HG02884 (cell line): ENCODE data around the gene EPS8L3.
"Not testable (repeated sequence)": the region's sequence is repeated elsewhere in the genome, so short reads cannot be mapped to it uniquely, and the experiment has no call there.

Source experiments
- ATAC-seq: cut with Tn5 transposase; IDR thresholded peaks from one replicate; pipeline ENCODE4 v1.9.1; 2021; ENCODE audit warnings: mild to moderate bottlenecking, moderate library complexity; ENCODE audit not compliant: unreplicated experiment

EPS8L3 gene

DNA sequence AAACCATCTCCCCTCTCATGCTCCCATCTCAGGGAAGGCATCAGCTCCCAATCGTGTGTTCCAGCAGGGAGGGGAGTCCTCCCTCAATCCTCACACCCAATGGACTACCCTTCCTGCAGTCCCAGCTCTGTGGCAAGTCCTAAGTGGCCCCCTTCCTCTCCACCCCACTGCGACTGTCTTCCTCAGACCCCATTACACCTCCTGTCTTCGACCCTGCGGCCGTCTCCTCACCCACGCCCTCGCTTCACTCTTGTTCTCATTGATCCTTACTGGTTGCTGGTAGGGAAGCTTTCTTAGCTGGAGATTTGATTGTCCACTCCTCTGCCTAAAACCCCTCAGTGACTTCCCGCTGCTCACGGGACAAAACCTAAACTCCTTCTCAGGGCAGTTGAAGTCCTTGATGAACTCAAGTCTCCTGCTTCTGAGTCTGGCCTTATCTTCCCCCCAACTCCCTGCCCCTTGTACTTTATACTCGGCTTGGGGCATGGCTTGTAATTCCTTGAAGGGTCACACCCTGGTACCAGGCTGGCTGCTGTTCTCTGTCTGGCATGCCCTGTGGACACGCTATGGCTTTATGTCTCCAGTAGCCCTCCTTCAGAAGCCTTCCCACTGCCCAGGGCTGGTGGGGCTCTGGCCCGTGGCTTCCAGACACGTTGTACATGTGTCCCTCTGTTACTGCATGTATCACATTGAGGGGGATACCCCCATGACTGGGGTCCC, 2.3 kb upstream of the EPS8L3 start:
- ATAC-seq: no peak

DNA sequence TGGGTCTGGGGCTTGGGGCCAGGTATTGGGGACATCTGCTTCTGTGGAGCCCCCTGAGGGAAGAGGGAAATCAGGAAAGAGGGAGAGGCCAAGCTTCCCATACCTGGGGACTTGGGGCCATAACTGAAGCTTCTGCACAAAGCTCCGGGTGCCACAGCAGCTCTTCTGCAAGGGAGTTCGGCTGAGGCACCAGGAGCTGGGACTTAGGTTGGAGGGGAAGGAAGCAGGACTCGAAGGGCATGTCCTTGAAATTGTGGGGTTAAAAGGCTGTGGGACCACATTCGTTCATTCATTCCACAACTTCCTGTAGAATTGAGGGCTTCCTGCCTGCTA, 1.7 kb upstream of the EPS8L3 start:
- ATAC-seq: no peak

DNA sequence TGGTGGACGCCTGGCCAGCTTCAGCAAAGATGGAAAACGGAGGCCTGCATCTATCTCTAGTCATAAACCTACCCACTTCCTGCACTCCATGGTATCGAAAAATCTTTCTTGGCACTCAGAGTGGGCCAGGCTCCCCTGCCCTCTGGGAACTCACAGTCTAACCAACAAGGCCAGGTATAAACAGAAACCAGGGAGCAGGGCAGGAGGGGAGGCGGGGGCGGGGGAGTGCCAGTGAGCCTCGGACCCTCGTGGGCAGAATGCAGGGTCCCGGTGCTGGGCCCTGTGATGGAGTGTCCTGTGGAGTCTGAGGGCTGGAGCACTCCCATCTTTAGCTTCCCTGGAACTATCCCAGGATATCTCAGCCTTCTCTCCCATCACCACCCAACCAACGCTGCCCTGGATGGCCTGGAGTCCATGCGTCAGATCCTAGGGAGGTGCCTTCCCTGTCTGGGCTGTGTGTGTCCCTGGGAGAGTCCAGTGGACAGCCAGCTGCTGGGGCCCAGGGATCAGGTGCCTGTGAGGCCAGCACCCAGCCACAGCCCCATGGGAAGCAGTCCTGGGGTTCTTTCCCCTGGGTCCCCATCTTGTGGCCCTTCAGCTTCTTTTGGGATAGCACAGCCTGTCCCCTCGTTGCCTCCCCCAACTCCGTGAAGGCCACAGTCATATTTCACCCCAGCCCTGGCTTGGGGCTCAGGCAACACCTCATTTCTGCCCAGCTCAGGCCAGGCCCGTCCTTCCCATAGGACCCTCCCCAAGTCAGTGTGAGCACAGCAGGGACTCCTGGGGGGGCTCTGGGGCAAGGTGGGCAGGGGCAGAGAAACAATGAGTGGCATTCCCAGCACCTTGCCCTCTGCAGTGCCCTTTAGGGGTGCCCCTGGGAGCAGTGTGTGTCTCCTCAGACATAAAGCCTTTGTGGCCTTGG, 1.1 kb upstream of the EPS8L3 start:
- ATAC-seq: no peak

DNA sequence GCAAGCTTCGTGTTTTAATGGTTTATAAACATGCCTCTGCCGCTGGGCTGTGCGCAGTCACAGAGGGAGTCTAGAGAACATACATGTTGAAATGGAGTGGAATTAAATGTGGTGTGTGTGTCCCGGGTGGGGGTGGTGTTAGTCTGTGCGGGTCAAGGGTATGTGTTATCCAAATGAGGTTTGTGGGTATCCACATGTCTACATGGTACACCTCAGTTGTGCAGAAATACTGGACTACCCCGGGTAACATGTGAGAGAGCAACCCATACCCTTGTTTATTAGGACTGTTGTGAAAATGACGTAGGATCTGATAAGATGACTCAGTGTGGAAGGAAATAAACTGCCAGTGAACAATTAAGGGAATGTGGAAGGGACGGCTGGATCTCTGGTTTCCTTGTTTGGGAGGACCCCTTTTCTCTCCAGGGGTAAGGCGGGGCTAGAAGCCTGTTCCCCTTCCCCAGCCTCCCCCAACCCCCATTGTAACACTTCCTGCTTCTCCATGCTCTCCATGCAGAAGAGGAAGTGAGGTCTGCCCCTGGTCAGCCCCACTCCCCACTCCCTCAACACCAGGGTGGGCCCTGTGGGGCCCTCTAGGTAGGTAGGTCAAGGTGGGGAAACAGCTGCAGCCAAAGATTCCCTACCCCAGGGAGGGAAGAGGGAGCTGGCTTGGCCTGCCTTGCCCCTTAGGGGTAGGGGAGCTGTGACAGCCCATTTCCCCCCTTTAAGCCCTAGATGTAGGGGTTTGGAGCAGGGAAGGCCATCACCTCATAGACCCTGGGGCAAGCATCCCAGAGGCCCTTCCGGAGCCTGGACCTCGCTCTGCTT, 690 bp downstream of the EPS8L3 start:
- ATAC-seq: no peak

DNA sequence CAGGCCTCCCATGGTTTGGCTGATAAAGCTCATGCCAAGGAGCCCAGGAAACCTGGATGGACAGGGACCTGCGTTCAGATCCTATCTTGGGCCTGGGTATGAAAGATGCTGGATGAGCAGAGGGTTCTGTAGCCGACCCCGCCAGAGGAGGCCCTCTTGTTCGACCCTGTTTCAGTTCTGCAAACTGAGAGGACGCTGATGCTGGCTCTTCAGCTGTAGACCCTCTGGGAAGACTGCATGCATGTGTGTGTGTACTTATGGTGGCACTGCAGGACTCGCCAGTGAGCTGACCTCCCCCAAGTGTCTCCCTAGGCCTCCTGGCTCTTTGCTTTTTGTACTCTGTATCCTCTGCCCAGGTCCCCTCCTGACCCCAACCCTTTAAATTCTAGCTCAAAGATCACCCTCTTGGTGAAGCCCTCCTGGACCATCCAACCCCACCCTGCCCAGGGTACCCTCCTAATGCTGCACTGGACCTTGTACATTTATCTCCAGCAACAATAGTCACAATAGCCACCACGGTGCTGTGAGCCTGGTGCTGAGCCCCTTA, 1.6 kb downstream of the EPS8L3 start:
- no peak for ATAC-seq

DNA sequence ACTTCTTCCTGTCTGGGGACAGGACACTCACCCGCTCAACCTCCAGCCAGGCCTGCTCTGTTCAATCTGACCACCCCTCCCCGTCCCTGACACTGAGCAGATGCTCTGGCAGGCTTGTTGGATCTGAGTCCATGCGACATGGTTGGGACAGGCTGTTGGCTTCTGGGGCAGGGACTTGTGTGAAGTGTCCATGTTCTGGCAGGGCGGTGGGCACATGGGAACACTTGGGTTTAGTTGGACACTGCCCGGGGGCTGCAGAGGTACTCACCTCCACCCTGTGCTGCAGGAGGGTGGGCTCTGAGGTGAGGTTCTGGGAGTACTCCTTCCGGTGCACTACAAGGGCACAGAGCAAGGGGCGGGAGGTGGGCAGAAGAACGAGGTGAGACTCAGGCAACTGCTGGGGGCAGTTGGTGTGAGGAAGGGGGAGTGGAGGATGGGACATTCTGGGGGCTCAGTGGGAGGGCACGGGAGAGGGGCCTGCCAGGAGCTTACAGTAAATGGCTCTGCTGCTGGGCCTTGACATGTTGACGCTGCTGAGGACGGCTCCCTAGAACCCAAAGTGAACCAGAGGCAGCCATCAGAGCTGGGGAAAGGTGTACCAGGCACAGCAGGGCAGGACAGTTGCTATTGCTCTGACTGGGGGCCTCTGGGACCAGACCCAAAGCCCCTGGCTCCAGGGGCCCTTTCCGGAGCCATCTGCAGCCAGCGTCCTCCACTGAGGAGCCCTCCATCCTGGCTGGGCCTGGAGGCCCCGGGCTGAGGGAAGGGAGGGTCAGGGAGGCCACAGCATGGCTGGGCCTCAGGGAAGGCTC, 2.3 kb downstream of the EPS8L3 start:
- ATAC-seq: no peak

DNA sequence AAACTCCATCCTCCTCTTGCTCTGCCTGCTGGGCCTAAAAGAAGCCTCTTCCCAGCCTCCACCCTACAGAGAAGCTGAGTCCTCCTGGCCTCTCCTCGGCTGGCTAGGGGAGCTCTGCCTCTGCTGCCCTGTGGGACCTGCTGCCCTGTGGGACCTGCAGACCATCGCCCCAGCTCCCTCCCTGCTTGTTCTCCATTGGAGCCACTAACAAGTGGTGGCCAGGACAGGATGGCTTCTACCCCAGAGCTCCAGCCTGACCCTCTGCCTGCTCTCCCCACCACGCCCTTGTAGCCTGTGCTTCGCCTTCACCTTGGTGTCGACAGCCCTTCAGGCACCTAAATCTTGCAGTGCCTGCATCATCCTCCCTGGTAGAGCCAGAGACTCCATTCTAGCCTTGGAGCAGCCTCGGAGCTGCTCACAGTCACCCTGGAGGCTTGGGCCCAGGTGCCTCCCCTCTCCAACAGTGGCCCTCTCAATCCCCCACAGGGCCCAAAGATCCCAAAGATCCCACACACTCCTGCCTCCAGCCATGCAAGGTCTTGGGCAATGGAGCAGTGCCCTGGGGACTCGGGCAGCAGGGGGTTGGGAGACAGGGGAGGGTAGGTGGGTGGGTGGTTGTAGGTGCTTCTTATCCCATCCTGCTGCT, 3.0 kb downstream of the EPS8L3 start:
- ATAC-seq: no peak

DNA sequence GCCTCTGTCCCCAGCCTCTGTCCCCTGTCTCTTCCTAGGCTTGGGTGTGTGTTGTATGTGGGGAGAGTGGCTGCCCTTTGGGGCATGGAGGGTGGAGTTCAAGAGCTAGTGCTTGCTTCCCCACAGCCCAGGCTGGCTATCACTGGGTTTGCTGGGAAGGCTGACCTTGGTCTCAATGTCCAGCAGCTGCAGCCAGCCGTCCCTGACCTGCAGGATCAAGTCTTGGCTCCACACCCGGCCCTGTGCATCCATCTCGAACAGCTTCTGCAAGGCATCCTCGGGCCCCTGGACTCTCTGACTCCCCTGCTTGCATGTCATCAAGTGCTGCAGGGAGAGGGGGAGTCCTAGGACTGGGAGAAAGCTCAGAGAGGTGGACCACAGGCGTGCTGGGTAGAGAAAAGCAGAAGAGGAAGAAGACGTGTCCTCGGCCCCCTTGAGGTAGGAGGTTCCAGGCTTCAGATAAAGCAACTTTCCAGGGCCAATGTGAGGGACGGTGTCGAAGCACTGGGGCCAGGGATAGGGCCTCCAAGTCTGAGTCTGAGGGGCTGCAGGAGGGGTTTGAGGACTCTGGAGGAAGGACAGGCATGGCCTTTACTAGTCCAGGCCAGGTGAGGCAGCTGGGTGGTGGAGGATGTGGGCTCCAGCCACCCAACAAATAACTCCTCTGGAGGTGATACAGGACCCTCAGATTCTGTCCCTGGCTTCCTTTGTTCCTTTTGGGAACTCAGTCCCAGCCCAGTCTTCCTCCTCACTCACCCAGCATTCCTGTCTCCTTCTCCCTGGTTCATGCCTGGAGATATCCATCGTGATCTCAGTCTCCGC, 4.0 kb downstream of the EPS8L3 start:
- no peak for ATAC-seq

DNA sequence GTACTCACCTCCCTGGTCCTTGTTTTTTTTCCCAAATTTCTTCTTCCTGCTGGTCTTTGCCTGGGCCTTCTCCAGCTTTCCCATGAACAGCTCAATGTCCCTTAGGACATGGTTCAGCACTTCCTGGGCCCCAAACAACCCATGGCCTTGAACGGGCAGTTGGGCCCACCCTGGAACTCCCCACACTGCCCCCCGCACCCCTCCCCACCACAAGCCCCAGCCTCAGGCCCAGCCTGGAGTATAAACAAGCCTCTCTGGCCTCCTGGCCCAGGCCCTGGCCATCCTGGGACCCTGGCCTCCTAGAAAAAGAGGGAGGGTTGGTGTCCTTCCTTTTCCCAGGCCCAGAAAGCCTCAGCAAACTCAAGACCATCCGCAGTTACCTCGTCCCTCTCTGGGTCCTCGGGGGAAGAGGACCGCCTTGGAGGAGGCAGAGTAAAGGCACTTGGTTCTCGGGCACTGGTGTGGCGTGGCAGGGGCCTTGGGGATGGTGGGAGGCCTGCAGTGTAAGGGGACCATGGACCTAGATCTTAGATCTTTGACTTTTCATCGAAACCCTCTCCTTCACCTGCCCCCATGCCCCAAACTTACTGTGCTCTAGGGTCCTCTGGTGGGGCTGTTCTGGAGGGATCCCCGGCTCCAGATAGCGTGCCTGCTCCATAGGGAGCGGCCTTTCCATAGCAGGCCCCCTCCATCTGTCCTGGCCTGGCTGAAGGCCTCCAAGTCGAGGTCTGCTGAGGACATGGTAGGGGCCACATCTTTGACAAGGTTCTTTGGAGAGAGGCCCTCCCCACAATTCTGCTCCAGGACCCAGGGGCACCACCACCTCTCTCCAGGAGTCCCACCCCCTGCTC, 5.6 kb downstream of the EPS8L3 start:
- ATAC-seq: no peak

DNA sequence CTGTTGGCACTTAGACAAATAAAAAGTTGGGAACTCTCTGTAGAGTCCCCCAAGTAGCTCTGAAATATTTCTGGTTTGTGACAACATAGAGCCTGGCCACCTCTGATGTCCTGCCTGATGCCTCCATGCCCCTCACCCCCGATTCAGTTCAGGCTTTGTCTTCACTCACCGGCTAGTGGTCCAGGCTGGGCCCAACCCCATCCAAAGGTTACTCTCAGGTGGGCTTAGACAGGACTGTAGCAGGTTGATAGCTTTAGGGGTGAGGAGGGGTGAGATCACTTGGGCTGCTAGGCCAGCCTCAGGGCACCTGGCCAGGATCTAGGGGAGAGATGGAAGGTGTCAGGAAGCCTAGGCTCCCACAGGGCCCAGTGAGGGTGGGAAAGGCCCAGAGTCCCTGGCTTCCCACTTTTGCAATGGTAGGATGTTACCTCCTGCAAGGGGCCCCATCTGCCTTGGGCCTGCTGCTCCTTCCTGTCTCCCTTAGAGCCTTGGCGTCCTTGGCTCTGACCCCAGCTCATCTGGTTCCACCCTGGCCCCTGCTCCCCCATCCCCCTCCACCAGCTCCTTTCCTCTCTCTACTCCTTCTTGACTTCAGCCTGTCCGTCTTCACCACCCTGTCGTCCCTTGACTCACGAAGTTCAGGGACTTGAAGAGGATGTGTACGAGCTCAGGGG, 6.7 kb downstream of the EPS8L3 start:
- ATAC-seq: no peak

DNA sequence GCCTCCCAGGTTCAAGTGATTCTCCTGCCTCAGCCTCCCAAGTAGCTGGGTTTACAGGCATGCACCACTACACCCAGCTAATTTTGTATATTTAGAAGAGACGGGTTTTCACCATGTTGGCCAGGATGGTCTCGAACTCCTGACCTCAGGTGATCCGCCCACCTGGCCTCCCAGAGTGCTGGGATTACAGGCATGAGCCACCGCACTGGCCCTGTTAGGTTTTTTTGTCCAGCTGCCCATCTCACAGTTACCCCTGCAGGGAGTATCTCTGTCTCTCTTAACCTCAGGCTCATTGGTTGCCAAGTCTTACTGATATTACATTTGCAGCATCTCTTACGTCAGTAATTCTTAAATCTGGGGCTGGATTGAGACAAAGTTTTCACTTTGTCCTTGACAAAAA, 7.4 kb downstream of the EPS8L3 start:
- ATAC-seq: not testable (repeated sequence)

DNA sequence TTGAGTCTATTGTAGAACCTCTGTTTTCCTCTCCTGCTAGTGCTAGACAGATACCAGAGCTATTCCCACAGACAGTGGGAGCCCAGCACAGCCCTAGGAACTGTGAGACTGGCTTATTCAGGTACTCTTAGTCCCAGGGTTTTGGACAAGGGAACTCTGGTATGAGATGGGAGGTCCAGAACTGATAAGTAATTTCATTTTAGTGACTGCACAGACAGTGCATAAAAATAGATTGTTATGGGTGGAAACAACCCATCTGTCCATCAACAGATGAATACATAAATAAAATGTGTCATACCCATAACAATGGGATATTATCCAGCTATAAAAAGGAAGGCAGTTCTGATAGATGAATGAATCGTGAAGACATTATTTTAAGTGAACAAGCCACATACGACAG, 9.0 kb downstream of the EPS8L3 start:
- no peak for ATAC-seq

DNA sequence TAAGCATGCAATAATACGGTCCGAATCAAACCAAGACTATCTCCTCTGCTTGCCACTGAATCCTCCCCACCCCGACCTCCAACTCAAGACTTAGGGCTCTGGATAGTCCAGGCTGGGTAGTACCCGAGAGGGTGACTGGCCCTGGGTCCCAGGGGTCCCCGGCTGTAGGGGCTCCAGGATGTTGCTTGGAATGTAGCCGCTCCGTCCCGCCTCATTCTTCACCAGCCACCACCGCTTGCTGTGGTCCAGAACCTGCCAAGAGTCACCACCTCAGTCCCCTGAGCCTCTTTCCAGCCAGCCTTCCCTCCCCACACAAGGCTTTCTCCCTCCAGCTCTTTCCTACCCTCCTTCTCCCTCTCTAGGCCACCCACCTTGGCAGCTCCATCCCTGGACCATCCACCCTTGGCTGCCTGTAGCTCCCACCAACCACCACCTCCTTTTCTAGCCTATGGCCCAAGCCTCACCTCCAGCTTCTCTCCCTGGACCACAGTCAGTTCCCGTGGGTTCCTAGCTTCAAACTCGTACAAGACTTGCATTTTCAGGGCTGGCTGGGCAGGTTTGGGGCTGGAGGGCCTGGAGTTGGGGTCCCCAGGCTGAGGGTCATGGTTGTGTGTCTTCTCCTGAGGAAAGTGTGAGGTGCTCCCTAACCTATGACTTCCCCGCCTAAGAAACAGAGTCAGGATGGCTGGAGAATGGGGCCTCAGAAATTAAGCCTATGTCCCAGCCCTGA, 12.0 kb downstream of the EPS8L3 start:
- ATAC-seq: no peak

DNA sequence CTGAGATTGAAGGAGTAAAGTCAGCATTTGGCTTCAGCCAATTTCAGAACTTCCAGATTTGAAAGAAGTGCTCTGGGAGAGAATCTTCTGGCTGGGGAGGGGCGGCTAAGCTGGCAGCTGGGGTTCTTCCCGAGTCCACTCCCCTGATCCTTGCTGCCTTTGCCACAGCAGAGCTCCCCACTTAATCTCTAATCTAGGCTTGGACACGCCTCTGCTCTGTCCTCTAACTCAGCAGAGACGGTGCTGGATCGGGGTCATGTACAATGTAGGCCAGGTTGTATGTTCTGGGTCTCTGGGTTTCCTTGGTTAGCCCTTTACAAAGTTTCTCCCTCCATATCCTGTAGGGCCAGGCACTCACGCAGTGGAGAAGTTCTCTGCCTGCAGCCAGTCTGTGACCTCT, 12.8 kb downstream of the EPS8L3 start:
- no peak for ATAC-seq

DNA sequence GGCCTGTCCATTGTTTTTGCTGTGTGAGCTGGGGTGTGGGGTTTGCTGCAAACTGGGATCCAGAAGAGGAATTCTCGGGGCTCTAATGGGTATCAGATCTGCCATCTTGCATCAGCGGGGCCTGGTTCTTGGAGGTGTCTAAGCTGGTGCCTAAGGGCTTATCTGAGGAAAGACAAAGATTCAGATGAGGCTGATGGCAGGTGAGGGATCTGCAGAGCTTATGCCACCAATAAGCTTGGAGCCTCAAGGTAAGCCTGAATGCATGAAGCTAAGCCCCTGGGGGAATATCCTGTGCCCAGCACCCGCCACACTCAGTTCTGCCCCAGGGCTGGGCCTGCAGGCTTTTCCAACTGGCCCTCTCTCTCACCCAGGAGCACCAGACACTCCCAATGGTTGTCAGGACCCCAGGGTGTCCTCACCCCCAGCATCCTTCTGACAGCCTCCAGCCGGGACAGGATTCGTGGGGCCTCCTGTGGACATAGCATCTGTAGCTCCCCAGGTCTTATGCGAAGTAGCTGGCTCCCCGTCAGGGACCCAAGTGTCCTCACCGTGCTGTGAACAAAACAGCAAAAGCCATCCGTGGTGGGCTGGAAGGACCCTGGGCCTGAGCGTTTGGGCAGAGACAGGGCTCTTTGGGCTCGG, 13.4 kb downstream of the EPS8L3 start:
- ATAC-seq: no peak

DNA sequence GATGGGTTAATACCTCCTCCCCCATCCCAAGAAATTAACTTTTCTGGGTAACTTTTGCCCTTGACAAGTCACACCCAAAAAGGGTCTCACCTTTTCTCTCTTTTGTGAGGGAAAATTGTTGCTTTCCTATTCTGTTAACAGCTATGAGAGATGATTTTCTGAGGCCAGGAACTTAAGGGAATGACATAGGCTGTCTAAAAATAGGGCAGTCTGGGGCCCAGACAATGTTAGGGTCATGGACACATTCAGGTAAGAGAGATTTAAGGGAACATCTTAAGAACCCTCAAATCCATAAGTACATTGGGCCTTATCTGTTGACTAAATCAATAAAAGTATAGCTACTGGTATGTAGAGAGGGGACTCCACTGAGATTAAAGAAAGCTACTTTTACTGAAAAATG, 14.5 kb downstream of the EPS8L3 start:
- ATAC-seq: no peak
